Neural progenitor cell (in vitro differentiated cells): ENCODE results near the gene CLCN4.

Experiments
- EZH2 ChIP-seq: fragments of 200-600 bp; sonication (generic); IDR thresholded peaks from 2 replicates; pipeline ENCODE4 v1.6.1; 2017; ENCODE audit warnings: antibody characterized with exemption, mild to moderate bottlenecking, moderate library complexity
- TF ChIP-seq, protein P1 (sequence below): fragments of 200-600 bp; sonication (generic); IDR thresholded peaks from 2 replicates; pipeline ENCODE4 v1.5.1; 2017; ENCODE audit warnings: antibody characterized with exemption, mild to moderate bottlenecking

DNA sequence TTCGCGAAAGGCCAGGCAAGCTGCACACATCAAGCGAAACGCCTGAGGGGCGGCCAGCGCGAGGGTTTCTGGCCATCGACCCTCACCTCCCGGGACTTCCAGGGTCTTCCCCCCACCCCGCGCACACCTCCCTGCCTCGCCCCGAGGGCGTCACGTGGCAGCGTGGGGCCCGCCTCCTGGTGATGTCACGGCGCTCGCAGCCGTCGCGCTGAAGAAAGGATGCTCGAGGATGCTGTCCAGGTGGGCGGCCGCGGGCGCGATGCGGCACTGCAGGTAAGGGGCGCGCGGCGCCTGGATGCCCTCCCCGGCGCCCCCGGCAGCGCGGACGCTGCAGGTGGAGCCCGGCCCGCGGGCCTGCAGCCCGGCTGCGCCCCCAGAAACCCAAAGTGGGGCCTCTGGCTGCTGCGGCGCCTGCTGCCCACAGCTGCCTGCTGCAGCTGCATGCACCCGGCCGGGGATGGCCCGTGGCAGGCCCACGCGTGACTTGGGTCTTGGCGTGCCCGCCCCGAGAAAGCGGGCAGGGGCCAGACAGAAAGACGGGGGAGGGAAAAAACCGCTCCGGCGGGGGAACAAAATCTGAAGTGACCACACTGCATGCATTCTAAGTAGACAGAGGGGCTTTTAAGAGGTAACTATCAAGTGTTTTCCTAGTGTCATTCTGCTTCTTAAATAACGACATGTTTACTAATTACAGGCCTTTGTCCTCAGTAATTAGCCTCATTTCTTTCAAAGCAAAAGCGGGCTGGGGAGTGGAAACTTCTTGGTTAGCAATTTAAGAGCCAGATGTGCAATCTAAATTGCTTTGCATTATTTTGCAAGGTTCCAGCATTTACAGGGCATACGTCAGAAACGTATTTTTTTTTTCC lies 1.7 kb downstream of the CLCN4 start:
- TF ChIP-seq, protein P1, sequence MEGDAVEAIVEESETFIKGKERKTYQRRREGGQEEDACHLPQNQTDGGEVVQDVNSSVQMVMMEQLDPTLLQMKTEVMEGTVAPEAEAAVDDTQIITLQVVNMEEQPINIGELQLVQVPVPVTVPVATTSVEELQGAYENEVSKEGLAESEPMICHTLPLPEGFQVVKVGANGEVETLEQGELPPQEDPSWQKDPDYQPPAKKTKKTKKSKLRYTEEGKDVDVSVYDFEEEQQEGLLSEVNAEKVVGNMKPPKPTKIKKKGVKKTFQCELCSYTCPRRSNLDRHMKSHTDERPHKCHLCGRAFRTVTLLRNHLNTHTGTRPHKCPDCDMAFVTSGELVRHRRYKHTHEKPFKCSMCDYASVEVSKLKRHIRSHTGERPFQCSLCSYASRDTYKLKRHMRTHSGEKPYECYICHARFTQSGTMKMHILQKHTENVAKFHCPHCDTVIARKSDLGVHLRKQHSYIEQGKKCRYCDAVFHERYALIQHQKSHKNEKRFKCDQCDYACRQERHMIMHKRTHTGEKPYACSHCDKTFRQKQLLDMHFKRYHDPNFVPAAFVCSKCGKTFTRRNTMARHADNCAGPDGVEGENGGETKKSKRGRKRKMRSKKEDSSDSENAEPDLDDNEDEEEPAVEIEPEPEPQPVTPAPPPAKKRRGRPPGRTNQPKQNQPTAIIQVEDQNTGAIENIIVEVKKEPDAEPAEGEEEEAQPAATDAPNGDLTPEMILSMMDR, result no peak
- TF ChIP-seq EZH2, result no peak
